Measurements from ENCODE around the gene U2AF2.
A peak's percentile ranks its signal among the peaks of the same experiment; 100 is the strongest.

GRCh38 chr19:55678121-55678671 is 23.4 kb downstream of the U2AF2 start:
- TF ChIP-seq CTCF (IDR thresholded peaks at IDR 0.05; ENCODE audit: low read length) (peak; percentile 47), EZH2 (optimal IDR thresholded peaks at IDR 0.05; ENCODE audit: low read depth, low read length) (no peak)

Data from MM.1S (cell line).